H1 (cell line): ENCODE measurements around the gene NKD2. TPM values are rescaled to one million over a fixed set of nuclear protein-coding genes. Genes with fewer than 3 reads are reported as not detected.

ENCODE experiments used
- CTCF ChIA-PET: fragments of 300-600 bp; sonication (Branson Sonifier 250); formaldehyde crosslinking; loops from one replicate; lab custom pipeline; 2021; ENCODE audit not compliant: partially characterized antibody; lab: Charles Lee
- POLR2A ChIA-PET: fragments of 300-600 bp; sonication (Branson Sonifier 250); formaldehyde crosslinking; loops from one replicate; lab custom pipeline; 2021; ENCODE audit warnings: inconsistent platforms; ENCODE audit not compliant: partially characterized antibody; lab: Charles Lee
- DNase-seq, 2 experiments: peaks; one replicate each; pipeline versions ENCODE4 v3.0.0 to v3.0.0-alpha.2; 2010 to 2022; ENCODE audit warnings: low spot score in 2 of 2, low read depth in 1 of 2, mixed read lengths in 1 of 2
- FAIRE-seq: peaks from 2 replicates; lab custom pipeline; 2011; peaks lifted over from hg19 to GRCh38; lab: Jason Lieb, UNC
- H2AFZ ChIP-seq: 2 replicates; pipeline ENCODE4 v1.8.1; 2012; ENCODE audit warnings: low read length, inconsistent platforms
- H2AK5ac ChIP-seq: 2 replicates; pipeline ENCODE4 v1.6.1; 2013; ENCODE audit warnings: low read depth, low read length
- H2BK120ac ChIP-seq: replicated peaks from 2 replicates; pipeline ENCODE3; 2013; ENCODE audit warnings: low read depth, low read length, inconsistent platforms
- H2BK12ac ChIP-seq: 2 replicates; pipeline ENCODE4 v1.6.1; 2013; ENCODE audit warnings: low read depth, low read length
- H2BK15ac ChIP-seq: 2 replicates; pipeline ENCODE4 v1.6.1; 2013; ENCODE audit warnings: low read length
- H2BK20ac ChIP-seq: 2 replicates; pipeline ENCODE4 v1.6.1; 2013; ENCODE audit warnings: low read length
- H2BK5ac ChIP-seq: 2 replicates; pipeline ENCODE4 v1.6.1; 2013; ENCODE audit warnings: low read depth, low read length
- H3K14ac ChIP-seq: 2 replicates; pipeline ENCODE4 v1.6.1; 2013; ENCODE audit warnings: inconsistent platforms; ENCODE audit not compliant: insufficient read length
- H3K18ac ChIP-seq: 2 replicates; pipeline ENCODE4 v1.6.1; 2013; ENCODE audit warnings: low read length; ENCODE audit errors: extremely low read depth
- H3K23ac ChIP-seq: 2 replicates; pipeline ENCODE4 v1.6.1; 2013; ENCODE audit warnings: inconsistent platforms; ENCODE audit not compliant: insufficient read length
- H3K23me2 ChIP-seq: 2 replicates; pipeline ENCODE4 v1.6.1; 2013; ENCODE audit warnings: low read depth, low read length
- H3K27ac ChIP-seq: 2 replicates; pipeline ENCODE4 v1.6.1; 2011; ENCODE audit warnings: low read depth, low read length, inconsistent platforms
- H3K27me3 ChIP-seq, 4 experiments: replicated peaks in 1 of 4; 1 replicate in 1 of 4; 2 replicates in 3 of 4; pipeline versions ENCODE4 v1.6.1 to v1.8.1; 2011 to 2013; ENCODE audit warnings: low read length in 3 of 4, mild to moderate bottlenecking in 3 of 4, inconsistent platforms in 2 of 4, mixed read lengths in 2 of 4, moderate library complexity in 1 of 4; ENCODE audit not compliant: control insufficient read depth in 3 of 4, insufficient read depth in 3 of 4; ENCODE audit errors: extremely low read depth in 1 of 4
- H3K36me3 ChIP-seq, 4 experiments: 2 replicates each; pipeline versions ENCODE4 v1.6.1 to v1.8.1; 2011 to 2013; ENCODE audit warnings: mild to moderate bottlenecking in 4 of 4, low read length in 3 of 4, moderate library complexity in 2 of 4, control low read depth in 1 of 4, inconsistent platforms in 1 of 4; ENCODE audit not compliant: insufficient read depth in 4 of 4, control insufficient read depth in 2 of 4
- H3K4ac ChIP-seq: replicated peaks from 2 replicates; pipeline ENCODE3; 2013; ENCODE audit warnings: low read length, low read depth, mixed read lengths, inconsistent platforms; ENCODE audit not compliant: insufficient read length
- H3K4me1 ChIP-seq, 4 experiments: replicated peaks in 1 of 4; 1 replicate in 1 of 4; 2 replicates in 3 of 4; pipeline versions ENCODE4 v1.6.1 to v1.8.1; 2011 to 2013; ENCODE audit warnings: low read length in 3 of 4, inconsistent platforms in 2 of 4, mixed read lengths in 1 of 4; ENCODE audit not compliant: insufficient read depth in 4 of 4, control insufficient read depth in 3 of 4
- H3K4me2 ChIP-seq, 2 experiments: 2 replicates each; pipeline versions ENCODE4 v1.6.1 to v1.8.1; 2011 to 2013; ENCODE audit warnings: low read depth in 2 of 2, low read length in 2 of 2, control low read depth in 1 of 2, inconsistent platforms in 1 of 2, mild to moderate bottlenecking in 1 of 2; ENCODE audit not compliant: insufficient read depth in 1 of 2
- H3K4me3 ChIP-seq, 4 experiments: fragments of 200-600, 300-600 bp in 1 of 4; sonication (generic), shearing (Covaris generic), sonication (Bioruptor Twin) in 1 of 4; 2 replicates each; pipeline versions ENCODE4 v1.5.1 to v1.8.1; 2011 to 2016; ENCODE audit warnings: low read length in 4 of 4, low read depth in 3 of 4, control low read depth in 2 of 4, inconsistent platforms in 2 of 4, mild to moderate bottlenecking in 2 of 4, mixed read lengths in 1 of 4, moderate library complexity in 1 of 4; ENCODE audit not compliant: insufficient read depth in 2 of 4; ENCODE audit errors: extremely low read depth in 1 of 4
- H3K56ac ChIP-seq: replicated peaks from 2 replicates; pipeline ENCODE3; 2013; ENCODE audit warnings: low read depth, mild to moderate bottlenecking, mixed read lengths, low read length, inconsistent platforms; ENCODE audit not compliant: insufficient read length
- H3K79me1 ChIP-seq: 2 replicates; pipeline ENCODE4 v1.6.1; 2013; ENCODE audit warnings: low read depth, low read length, control low read depth
- H3K79me2 ChIP-seq, 2 experiments: 2 replicates each; pipeline versions ENCODE4 v1.6.1 to v1.8.1; 2012 to 2013; ENCODE audit warnings: low read length in 2 of 2, mild to moderate bottlenecking in 2 of 2, inconsistent platforms in 1 of 2; ENCODE audit not compliant: insufficient read depth in 2 of 2, control insufficient read depth in 1 of 2
- H3K9ac ChIP-seq, 4 experiments: replicated peaks in 1 of 4; 1 replicate in 1 of 4; 2 replicates in 3 of 4; pipeline versions ENCODE4 v1.6.1 to v1.8.1; 2011 to 2013; ENCODE audit warnings: low read depth in 3 of 4, low read length in 3 of 4, control low read depth in 2 of 4, mild to moderate bottlenecking in 2 of 4, moderate library complexity in 2 of 4, inconsistent platforms in 1 of 4; ENCODE audit errors: extremely low read depth in 1 of 4
- H3K9me3 ChIP-seq, 2 experiments: 2 replicates each; pipeline versions ENCODE4 v1.6.1 to v1.8.1; 2012 to 2013; ENCODE audit warnings: mild to moderate bottlenecking in 2 of 2, moderate library complexity in 2 of 2, control low read depth in 1 of 2, inconsistent platforms in 1 of 2, low read depth in 1 of 2, low read length in 1 of 2, mixed read lengths in 1 of 2; ENCODE audit not compliant: insufficient read depth in 2 of 2
- H4K20me1 ChIP-seq, 2 experiments: replicated peaks in 1 of 2; 2 replicates each; pipeline versions ENCODE3 to v1.8.1; 2011 to 2013; ENCODE audit warnings: inconsistent platforms in 2 of 2, low read length in 2 of 2, mild to moderate bottlenecking in 1 of 2; ENCODE audit not compliant: insufficient read depth in 2 of 2, control insufficient read depth in 1 of 2
- H4K5ac ChIP-seq: 2 replicates; pipeline ENCODE4 v1.6.1; 2013; ENCODE audit warnings: low read length, low read depth, mixed read lengths, inconsistent platforms; ENCODE audit not compliant: insufficient read length
- H4K8ac ChIP-seq: 2 replicates; pipeline ENCODE4 v1.8.0; 2013; ENCODE audit warnings: mild to moderate bottlenecking, moderate library complexity, low read length, inconsistent platforms; ENCODE audit not compliant: insufficient read depth; ENCODE audit errors: extremely low read depth
- H4K91ac ChIP-seq: replicated peaks from 2 replicates; pipeline ENCODE3; 2013; ENCODE audit warnings: low read length, mixed read lengths, inconsistent platforms; ENCODE audit not compliant: insufficient read length
- ASH2L ChIP-seq: fragments of 200-600, 300-600 bp; sonication (generic); IDR thresholded peaks from one replicate; pipeline ENCODE4 v1.7.1; 2017; ENCODE audit warnings: low read length
- CBX5 ChIP-seq: fragments of 300-800, 300-1000 bp; sonication (generic); IDR thresholded peaks from 2 replicates; pipeline ENCODE4 v1.7.1; 2016; ENCODE audit warnings: antibody characterized with exemption, low read length, low read depth
- CEBPB ChIP-seq: IDR thresholded peaks from 2 replicates; pipeline ENCODE4 v1.6.1; 2012; ENCODE audit warnings: low read depth, low read length
- EZH2 ChIP-seq: fragments of 200-600 bp; sonication (generic); IDR thresholded peaks from 2 replicates; pipeline ENCODE4 v1.7.1; 2012; ENCODE audit warnings: low read depth, mild to moderate bottlenecking, moderate library complexity, low read length, inconsistent platforms; ENCODE audit not compliant: severe bottlenecking
- GABPA ChIP-seq: IDR thresholded peaks from 2 replicates; pipeline ENCODE4 v1.6.1; 2011; ENCODE audit warnings: mild to moderate bottlenecking, low read length, moderate library complexity, borderline replicate concordance; ENCODE audit not compliant: insufficient read depth
- HDAC2 ChIP-seq, 2 experiments: fragments of 300-600 bp in 1 of 2; sonication (generic) in 1 of 2; IDR thresholded peaks; 2 replicates each; pipeline ENCODE4 v1.6.1; 2011 to 2012; ENCODE audit warnings: low read depth in 2 of 2, low read length in 2 of 2, mild to moderate bottlenecking in 2 of 2, moderate library complexity in 2 of 2, borderline replicate concordance in 1 of 2, inconsistent platforms in 1 of 2
- KDM4A ChIP-seq: IDR thresholded peaks from one replicate; pipeline ENCODE4 v1.7.1; 2012; ENCODE audit warnings: low read depth, mild to moderate bottlenecking, moderate library complexity, low read length, inconsistent platforms; ENCODE audit not compliant: severe bottlenecking
- MAFK ChIP-seq: IDR thresholded peaks from 2 replicates; pipeline ENCODE4 v1.6.1; 2012; ENCODE audit warnings: low read depth, mild to moderate bottlenecking, improper control_type of control experiment, low read length
- PHF8 ChIP-seq: fragments of 200-600 bp; sonication (generic); conservative IDR thresholded peaks from 2 replicates; pipeline ENCODE4 v1.7.1; 2012; ENCODE audit warnings: low read depth, mild to moderate bottlenecking, inconsistent platforms, low read length, moderate library complexity
- RNF2 ChIP-seq: fragments of 200-900, 300-1000 bp; sonication (generic); IDR thresholded peaks from 2 replicates; pipeline ENCODE4 v1.7.1; 2016; ENCODE audit warnings: borderline replicate concordance, low read depth, mild to moderate bottlenecking, antibody characterized with exemption, low read length; ENCODE audit not compliant: poor library complexity, severe bottlenecking; ENCODE audit errors: missing control alignments
- SP1 ChIP-seq: IDR thresholded peaks from 2 replicates; pipeline ENCODE4 v1.6.1; 2011; ENCODE audit warnings: low read depth, low read length
- SUZ12 ChIP-seq: fragments of 200-600 bp; sonication (generic); IDR thresholded peaks from 2 replicates; pipeline ENCODE4 v1.6.1; 2012; ENCODE audit warnings: mild to moderate bottlenecking, inconsistent platforms, low read length, moderate library complexity, mixed read lengths
- WGBS, 2 experiments: shearing (Covaris generic) in 1 of 2; methylation state at CpG; one replicate each; pipeline versions ENCODE4 v1.1.6 to v1.1.7; 2013 to 2015; ENCODE audit warnings: low lambda C conversion rate in 2 of 2, mixed read lengths in 2 of 2, inconsistent platforms in 1 of 2, low coverage in 1 of 2, missing lambda C conversion rate in 1 of 2; ENCODE audit not compliant: insufficient replicate concordance in 2 of 2, insufficient coverage in 1 of 2, insufficient read length in 1 of 2; ENCODE audit errors: extremely low coverage in 1 of 2, missing lambda C conversion rate in 1 of 2; 5-methylcytosine and 5-hydroxymethylcytosine counted together
- polyA plus RNA-seq, 7 experiments: library from polyadenylated mRNA; depleted of rRNA in 3 of 7; stranded (reverse) in 5 of 7; unstranded in 2 of 7; fragments of >200 nt in 5 of 7; fragments of 200-250 nt in 2 of 7; gene quantifications; 1 replicate in 5 of 7; 2 replicates in 1 of 7; 4 replicates in 1 of 7; pipeline versions ENCODE4 v1.2.1 to v1.2.3, GENCODE V29; 2011 to 2013; ENCODE audit warnings: missing spikeins in 2 of 7, mixed read lengths in 2 of 7
- total RNA-seq: library from RNA; stranded (reverse); fragmentation: NEBNext Ultra II Directional; extraction: Animal tissue kit (Norgen Biotek cat#: 25700); gene quantifications from 2 replicates; pipeline ENCODE4 v1.2.1, GENCODE V29; 2021

NKD2 gene
- total and polyA plus RNA-seq, 2 of the 8 experiments (the other 6 are each of a cell fraction or from before 2014, with no cell fraction given), result 5.5 to 7.9 TPM

DNA sequence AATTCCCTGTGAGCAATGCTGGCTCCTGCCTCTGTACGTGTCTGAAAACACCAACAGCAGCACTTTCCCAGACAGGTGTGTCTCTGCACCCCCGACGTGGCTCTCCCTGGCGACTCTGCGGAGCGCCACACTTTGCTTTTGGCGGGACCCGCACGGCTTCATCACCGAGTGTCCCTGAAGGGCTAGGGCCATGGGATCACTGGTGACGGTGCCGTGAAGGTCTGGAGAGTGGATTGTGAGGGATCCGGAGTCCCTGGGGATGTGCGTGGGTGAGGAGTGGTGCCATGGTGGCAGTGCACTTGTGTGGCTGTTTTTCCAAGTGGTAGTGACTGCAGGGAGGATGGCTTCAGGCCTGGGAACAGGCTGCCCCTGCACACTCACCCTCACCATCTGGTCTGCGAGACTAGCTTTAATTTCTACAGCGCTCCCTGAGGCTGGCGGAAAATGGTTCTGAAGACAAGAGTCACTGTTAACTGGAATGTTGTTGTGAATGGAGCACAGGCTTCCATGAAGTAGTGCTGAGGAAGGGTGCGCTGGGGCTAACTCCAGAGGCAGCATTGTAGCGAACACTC is 3.2 kb downstream of the NKD2 start:
- POLR2A ChIA-PET, result no interaction called here
- CTCF ChIA-PET, result interaction anchor here (0.7 to 7.2 kb wide), 18 partner anchors 9 to 238 kb away, joined by 3 to 64 read pairs (median 6); no protein-coding TSS in a partner anchor
- FAIRE-seq, result no peak
- TF ChIP-seq RNF2 (no peak), SUZ12 (no peak), GABPA (no peak), CBX5 (no peak), KDM4A (no peak), SP1 (no peak), ASH2L (no peak), CEBPB (no peak), MAFK (no peak), PHF8 (no peak), EZH2 (no peak), HDAC2 (IDR thresholded peaks at IDR 0.05; ENCODE audit: borderline replicate concordance in 1 of 2, low read depth in 2 of 2, low read length in 2 of 2) (no peak)

More for the DNA sequence above, 3.2 kb downstream of the NKD2 start:
- H3K36me3 ChIP-seq, result no peaks in the 10 kb centered on the region; a peak in 1 of 8 replicates
- peaks cover 3% of the 10 kb centered on the region; the same call in 1 of the 2 replicates for H3K23me2 ChIP-seq
- H3K4me2 ChIP-seq, result no peak overlapping the region
- no peak overlapping the region for H3K4me3 ChIP-seq
- H2BK12ac ChIP-seq, result 0 out of 2 replicates have a peak overlapping the region, but pooled peaks have one; percentile 9
- no peak overlapping the region for H3K27ac ChIP-seq
- 92% methylated on average over 19 of the region's 19 CpGs; no CpG with 5 or more reads in 1 of the 2 experiments for WGBS, 2 experiments
- no peak overlapping the region for H3K56ac ChIP-seq
- no peak overlapping the region for H3K14ac ChIP-seq
- H3K27me3 ChIP-seq, result peaks cover 13 to 31% (median 26%) of the 10 kb centered on the region in 4 experiments
- H3K79me2 ChIP-seq, result no peaks in the 10 kb centered on the region
- H4K5ac ChIP-seq, result no peak overlapping the region
- no peaks in the 10 kb centered on the region; the same call in 1 of the 2 replicates for H3K79me1 ChIP-seq
- H3K4ac ChIP-seq, result no peak overlapping the region
- H4K20me1 ChIP-seq, result peaks cover 3 to 4% of the 10 kb centered on the region in 2 experiments
- DNase-seq, result no peak
- no peak overlapping the region for H4K8ac ChIP-seq
- no peak overlapping the region for H3K23ac ChIP-seq
- peaks cover 1 to 15% (median 6%) of the 10 kb centered on the region in 4 experiments; a peak in 6 of 7 replicates for H3K4me1 ChIP-seq
- no peak overlapping the region for H2BK120ac ChIP-seq
- H2AK5ac ChIP-seq, result no peak overlapping the region
- H3K18ac ChIP-seq, result no peak overlapping the region
- H2AFZ ChIP-seq, result no peak overlapping the region
- no peak overlapping the region for H2BK20ac ChIP-seq
- no peaks in the 10 kb centered on the region for H3K9me3 ChIP-seq
- H2BK15ac ChIP-seq, result 0 out of 2 replicates have a peak overlapping the region, but pooled peaks have one; percentile 61
- no peak overlapping the region for H2BK5ac ChIP-seq
- no peak overlapping the region for H3K9ac ChIP-seq
- no peak overlapping the region for H4K91ac ChIP-seq
